ENCODE results near the gene CDCA8.

CDCA8 gene

GRCh38 chr1:37692078-37692833 lies at the start of gene CDCA8:
Gene CDCA8, plus strand, starts transcription at chr1:37692516. Its CDS starts 175 bp downstream, at chr1:37692691.
- FAIRE-seq (peak; percentile 62), DNase-seq (ENCODE audit: low spot score) (peak; percentile 99)

- FAIRE-seq (no peak), DNase-seq (ENCODE audit: low spot score) (no peak)
These were observed 45.0 kb upstream of the CDCA8 start for GRCh38 chr1:37647281-37647680.

- no peak for DNase-seq (ENCODE audit: low spot score)
- FAIRE-seq, result no peak
These were observed 42.1 kb upstream of the CDCA8 start for GRCh38 chr1:37650173-37650572.

GRCh38 chr1:37650721-37651120 lies 41.6 kb upstream of the CDCA8 start:
- FAIRE-seq (no peak), DNase-seq (ENCODE audit: low spot score) (no peak)

GRCh38 chr1:37651803-37652202 lies 40.5 kb upstream of the CDCA8 start:
- DNase-seq (ENCODE audit: low spot score) (no peak), FAIRE-seq (no peak)

- DNase-seq (ENCODE audit: low spot score), result no peak
- FAIRE-seq, result no peak
These were observed 39.3 kb upstream of the CDCA8 start for GRCh38 chr1:37652976-37653375.

GRCh38 chr1:37653906-37654305 lies 38.4 kb upstream of the CDCA8 start:
- FAIRE-seq, result no peak

GRCh38 chr1:37655274-37655673 lies 37.0 kb upstream of the CDCA8 start:
- FAIRE-seq (no peak), DNase-seq (ENCODE audit: low spot score) (no peak)

More at GRCh38 chr1:37653906-37654305, 38.4 kb upstream of the CDCA8 start:
- DNase-seq (ENCODE audit: low spot score), result no peak

- FAIRE-seq (no peak), DNase-seq (ENCODE audit: low spot score) (no peak)
These were observed 36.3 kb upstream of the CDCA8 start for GRCh38 chr1:37656026-37656425.

- DNase-seq (ENCODE audit: low spot score) (no peak), FAIRE-seq (no peak)
These were observed 35.4 kb upstream of the CDCA8 start for GRCh38 chr1:37656881-37657280.

- DNase-seq (ENCODE audit: low spot score) (no peak), FAIRE-seq (no peak)
These were observed 34.5 kb upstream of the CDCA8 start for GRCh38 chr1:37657620-37658412.

GRCh38 chr1:37658486-37658885 lies 33.8 kb upstream of the CDCA8 start:
- DNase-seq (ENCODE audit: low spot score), result no peak
- no peak for FAIRE-seq

- no peak for FAIRE-seq
- no peak for DNase-seq (ENCODE audit: low spot score)
These were observed 31.7 kb upstream of the CDCA8 start for GRCh38 chr1:37660664-37661063.

GRCh38 chr1:37661401-37661800 lies 30.9 kb upstream of the CDCA8 start:
- DNase-seq (ENCODE audit: low spot score) (no peak), FAIRE-seq (no peak)

GRCh38 chr1:37662031-37662755 lies 30.1 kb upstream of the CDCA8 start:
- FAIRE-seq, result no peak
- no peak for DNase-seq (ENCODE audit: low spot score)

GRCh38 chr1:37663426-37664000 lies 28.8 kb upstream of the CDCA8 start:
- no peak for DNase-seq (ENCODE audit: low spot score)
- no peak for FAIRE-seq

- DNase-seq (ENCODE audit: low spot score), result no peak
- no peak for FAIRE-seq
These were observed 26.0 kb upstream of the CDCA8 start for GRCh38 chr1:37666241-37666867.

- DNase-seq (ENCODE audit: low spot score) (no peak), FAIRE-seq (no peak)
These were observed 25.2 kb upstream of the CDCA8 start for GRCh38 chr1:37667023-37667671.

- FAIRE-seq (no peak), DNase-seq (ENCODE audit: low spot score) (no peak)
These were observed 22.2 kb upstream of the CDCA8 start for GRCh38 chr1:37670133-37670532.

- no peak for DNase-seq (ENCODE audit: low spot score)
- FAIRE-seq, result no peak
These were observed 21.1 kb upstream of the CDCA8 start for GRCh38 chr1:37671261-37671660.

Data from urothelium cell line (cell line).